ENCODE measurements around the gene TMEM60. TPM values are rescaled to one million over a fixed set of nuclear protein-coding genes. Genes with fewer than 3 reads are reported as not detected.

Gene TMEM60
- total and polyA plus RNA-seq, 2 of the 8 experiments (the other 6 are each of a cell fraction or from before 2014, with no cell fraction given), result 22.1 to 29.2 TPM

DNA sequence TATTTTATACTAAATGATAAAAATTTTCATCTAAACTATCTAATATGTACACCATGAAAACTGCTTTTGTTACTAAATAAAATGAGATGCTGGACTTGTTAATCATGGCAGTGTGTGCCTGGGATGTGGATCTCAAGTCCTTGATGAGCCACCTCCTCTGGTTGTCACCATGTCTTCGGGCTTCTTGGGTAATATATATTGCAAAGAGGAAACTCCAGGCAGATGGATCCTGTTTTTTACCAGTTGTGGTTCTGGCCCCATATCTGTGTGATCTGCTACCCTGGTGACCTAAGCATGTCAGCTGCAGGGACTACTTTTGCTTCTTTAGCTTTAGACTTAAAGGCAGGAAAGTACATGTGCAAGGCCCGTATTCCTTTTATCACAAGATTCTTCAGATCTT is 46.2 kb downstream of the TMEM60 start:
- no peak overlapping the region for H2AFZ ChIP-seq (ENCODE audit: low read length)
- no peak overlapping the region for H3K14ac ChIP-seq (ENCODE audit: insufficient read length)
- CTCF ChIA-PET (ENCODE audit: partially characterized antibody), result interaction anchor here (0.6 kb wide), 1 partner anchor 63 kb away, joined by 3 read pairs; no protein-coding TSS in a partner anchor
- POLR2A ChIA-PET (ENCODE audit: partially characterized antibody), result interaction anchor here (0.9 kb wide), 1 partner anchor 41 kb away, joined by 3 read pairs; no protein-coding TSS in a partner anchor
- H4K20me1 ChIP-seq (replicated peaks in 1 of 2; ENCODE audit: control insufficient read depth in 1 of 2, insufficient read depth in 2 of 2, low read length in 2 of 2), result peaks cover 0 to 5% of the 10 kb centered on the region in 2 experiments
- no peak overlapping the region for H4K8ac ChIP-seq (ENCODE audit: extremely low read depth, insufficient read depth, low read length)
- H2BK5ac ChIP-seq (ENCODE audit: low read depth, low read length), result no peak overlapping the region
- FAIRE-seq (no peak), DNase-seq (ENCODE audit: low read depth in 1 of 2, low spot score in 2 of 2) (no peak)
- H4K91ac ChIP-seq (replicated peaks; ENCODE audit: insufficient read length, low read length), result no peak overlapping the region
- H3K79me1 ChIP-seq (ENCODE audit: low read depth, low read length), result no peaks in the 10 kb centered on the region; the same call in 1 of the 2 replicates
- WGBS, 2 experiments (ENCODE audit: extremely low coverage in 1 of 2, insufficient coverage in 1 of 2, insufficient read length in 1 of 2, insufficient replicate concordance in 2 of 2, low coverage in 1 of 2, low lambda C conversion rate in 2 of 2, missing lambda C conversion rate in 1 of 2), result 94% methylated on average over 2 of the region's 2 CpGs; no CpG with 5 or more reads in 1 of the 2 experiments
- H3K9ac ChIP-seq (replicated peaks in 1 of 4; ENCODE audit: extremely low read depth in 1 of 4, low read depth in 3 of 4, low read length in 3 of 4), result no peak overlapping the region
- no peak overlapping the region for H2AK5ac ChIP-seq (ENCODE audit: low read depth, low read length)
- H3K18ac ChIP-seq (ENCODE audit: extremely low read depth, low read length), result no peak overlapping the region
- no peaks in the 10 kb centered on the region for H3K27me3 ChIP-seq (replicated peaks in 1 of 4; ENCODE audit: control insufficient read depth in 3 of 4, extremely low read depth in 1 of 4, insufficient read depth in 3 of 4, low read length in 3 of 4)
- H2BK12ac ChIP-seq (ENCODE audit: low read depth, low read length), result no peak overlapping the region
- H3K4ac ChIP-seq (replicated peaks; ENCODE audit: insufficient read length, low read depth, low read length), result no peak overlapping the region
- no peak overlapping the region for H2BK20ac ChIP-seq (ENCODE audit: low read length)
- no peak overlapping the region for H3K27ac ChIP-seq (ENCODE audit: low read depth, low read length)
- no peak overlapping the region for H2BK15ac ChIP-seq (ENCODE audit: low read length)
- H2BK120ac ChIP-seq (replicated peaks; ENCODE audit: low read depth, low read length), result no peak overlapping the region
- peaks cover 0 to 3% (median under 1%) of the 10 kb centered on the region in 4 experiments; a peak in 2 of 8 replicates for H3K36me3 ChIP-seq (ENCODE audit: control insufficient read depth in 2 of 4, insufficient read depth in 4 of 4, low read length in 3 of 4)
- H3K56ac ChIP-seq (replicated peaks; ENCODE audit: insufficient read length, low read depth, low read length), result no peak overlapping the region
- TF ChIP-seq NRF1 (IDR thresholded peaks at IDR 0.05; ENCODE audit: low read depth, low read length), result no peak
- no peak for TF ChIP-seq TAF1 (IDR thresholded peaks at IDR 0.05; ENCODE audit: low read depth, low read length)
- no peak for TF ChIP-seq FOSL1 (IDR thresholded peaks at IDR 0.05; ENCODE audit: insufficient read depth, low read depth, low read length)
- TF ChIP-seq, protein P1, sequence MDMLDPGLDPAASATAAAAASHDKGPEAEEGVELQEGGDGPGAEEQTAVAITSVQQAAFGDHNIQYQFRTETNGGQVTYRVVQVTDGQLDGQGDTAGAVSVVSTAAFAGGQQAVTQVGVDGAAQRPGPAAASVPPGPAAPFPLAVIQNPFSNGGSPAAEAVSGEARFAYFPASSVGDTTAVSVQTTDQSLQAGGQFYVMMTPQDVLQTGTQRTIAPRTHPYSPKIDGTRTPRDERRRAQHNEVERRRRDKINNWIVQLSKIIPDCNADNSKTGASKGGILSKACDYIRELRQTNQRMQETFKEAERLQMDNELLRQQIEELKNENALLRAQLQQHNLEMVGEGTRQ (IDR thresholded peaks at IDR 0.05; ENCODE audit: low read length), result no peak
- TF ChIP-seq GTF2F1 (IDR thresholded peaks at IDR 0.05; ENCODE audit: borderline replicate concordance, low read depth, low read length), result no peak
- no peak for TF ChIP-seq KDM1A (IDR thresholded peaks at IDR 0.05; ENCODE audit: borderline replicate concordance, low read length)
- no peak for TF ChIP-seq HDAC6 (IDR thresholded peaks at IDR 0.05; ENCODE audit: low read depth, low read length)
- no peak for TF ChIP-seq EP300 (IDR thresholded peaks at IDR 0.05; ENCODE audit: borderline replicate concordance in 1 of 2, low read depth in 2 of 2, low read length in 2 of 2)
- no peak for TF ChIP-seq SIRT6 (IDR thresholded peaks at IDR 0.05; ENCODE audit: low read length)
- TF ChIP-seq SIX5 (IDR thresholded peaks at IDR 0.05; ENCODE audit: low read depth, low read length), result no peak
- no peak for TF ChIP-seq CTBP2 (IDR thresholded peaks at IDR 0.05; ENCODE audit: borderline replicate concordance, insufficient read depth, insufficient read length, low read length)
- TF ChIP-seq JUND (IDR thresholded peaks at IDR 0.05; ENCODE audit: low read length), result no peak
- TF ChIP-seq KDM4A (IDR thresholded peaks at IDR 0.05; ENCODE audit: low read depth, low read length, severe bottlenecking), result no peak
- H3K4me1 ChIP-seq (replicated peaks in 1 of 4; ENCODE audit: control insufficient read depth in 3 of 4, insufficient read depth in 4 of 4, low read length in 3 of 4), result no peaks in the 10 kb centered on the region
- no peak overlapping the region for H3K4me3 ChIP-seq (ENCODE audit: extremely low read depth in 1 of 4, insufficient read depth in 2 of 4, low read depth in 3 of 4, low read length in 4 of 4)
- no peak overlapping the region for H3K23ac ChIP-seq (ENCODE audit: insufficient read length)
- no peaks in the 10 kb centered on the region for H3K23me2 ChIP-seq (ENCODE audit: low read depth, low read length)
- H4K5ac ChIP-seq (ENCODE audit: insufficient read length, low read depth, low read length), result no peak overlapping the region
- H3K4me2 ChIP-seq (ENCODE audit: insufficient read depth in 1 of 2, low read depth in 2 of 2, low read length in 2 of 2), result no peak overlapping the region
- H3K9me3 ChIP-seq (ENCODE audit: insufficient read depth in 2 of 2, low read depth in 1 of 2, low read length in 1 of 2), result no peaks in the 10 kb centered on the region
- H3K79me2 ChIP-seq (ENCODE audit: control insufficient read depth in 1 of 2, insufficient read depth in 2 of 2, low read length in 2 of 2), result peaks cover 0 to 12% of the 10 kb centered on the region in 2 experiments; a peak in 2 of 4 replicates
